Measurements from ENCODE around the gene GPC3. TPM values are rescaled to one million over a fixed set of nuclear protein-coding genes. Genes with fewer than 3 reads are reported as not detected.

GPC3 gene
- total and polyA plus RNA-seq, 2 experiments from 2014 or later = 36.8 to 60.1 TPM

- TF ChIP-seq ZNF462 (CRISPR knock-in tag; IDR thresholded peaks at IDR 0.05) (no peak), POLR2AphosphoS5 (IDR thresholded peaks at IDR 0.05; ENCODE audit: low read depth) (no peak), ZNF331 (CRISPR knock-in tag; IDR thresholded peaks at IDR 0.05; ENCODE audit: low read depth) (no peak)
Measured at GRCh38 chrX:133646719-133647116, 338.7 kb downstream of the GPC3 start (continued).

- Mint-ChIP-seq H3K9me3 (no peaks in the 10 kb centered on the region), H3K27me3 (ENCODE audit: insufficient read depth, low read depth, poor library complexity) (no peaks in the 10 kb centered on the region), H3K36me3 (ENCODE audit: low read depth) (no peaks in the 10 kb centered on the region; the same call in 2 of the 3 replicates), H3K4me1 (peaks cover 47% of the 10 kb centered on the region), H3K27ac (no peak overlapping the region), H3K4me3 (no peak overlapping the region)
- no peak overlapping the region for H3K27ac ChIP-seq (ENCODE audit: low read depth)
- H3K4me1 ChIP-seq (ENCODE audit: insufficient read depth) = peaks cover 19% of the 10 kb centered on the region
- H3K4me3 ChIP-seq = no peak overlapping the region
- H2AFZ ChIP-seq = no peak overlapping the region
- H3K4me2 ChIP-seq = no peak overlapping the region
- no peaks in the 10 kb centered on the region for H4K20me1 ChIP-seq (replicated peaks; ENCODE audit: insufficient read depth)
- ATAC-seq = no peak
- no peaks in the 10 kb centered on the region for H3K79me2 ChIP-seq (replicated peaks; ENCODE audit: insufficient read depth)
- no peaks in the 10 kb centered on the region for H3K27me3 ChIP-seq (ENCODE audit: insufficient read depth)
- H3K36me3 ChIP-seq (ENCODE audit: insufficient read depth) = no peaks in the 10 kb centered on the region
- H3K9me2 ChIP-seq (ENCODE audit: insufficient read depth) = no peaks in the 10 kb centered on the region
- no peak for DNase-seq (ENCODE audit: low spot score)
- no peaks in the 10 kb centered on the region for H3F3A ChIP-seq (replicated peaks; ENCODE audit: low read depth)
- TF ChIP-seq NANOG (IDR thresholded peaks at IDR 0.05; ENCODE audit: borderline replicate concordance) = no peak
- no peak for TF ChIP-seq STAT1 (IDR thresholded peaks at IDR 0.05; ENCODE audit: unreplicated experiment)
- TF ChIP-seq ZNF331 (CRISPR knock-in tag; IDR thresholded peaks at IDR 0.05; ENCODE audit: low read depth) = no peak
- TF ChIP-seq POLR2AphosphoS5 (IDR thresholded peaks at IDR 0.05; ENCODE audit: low read depth) = no peak
- no peak for TF ChIP-seq CREB1 (CRISPR knock-in tag; IDR thresholded peaks at IDR 0.05; ENCODE audit: low read depth)
- TF ChIP-seq REST (IDR thresholded peaks at IDR 0.05; ENCODE audit: unreplicated experiment) = no peak
- no peak for TF ChIP-seq EZH2phosphoT487 (IDR thresholded peaks at IDR 0.05; ENCODE audit: unreplicated experiment)
- no peak for TF ChIP-seq EZH2 (IDR thresholded peaks at IDR 0.05; ENCODE audit: low read depth, unreplicated experiment)
- no peak for TF ChIP-seq JUNB (IDR thresholded peaks at IDR 0.05; ENCODE audit: unreplicated experiment)
- TF ChIP-seq ZNF114 (CRISPR knock-in tag; IDR thresholded peaks at IDR 0.05) = no peak
- TF ChIP-seq, protein P1, sequence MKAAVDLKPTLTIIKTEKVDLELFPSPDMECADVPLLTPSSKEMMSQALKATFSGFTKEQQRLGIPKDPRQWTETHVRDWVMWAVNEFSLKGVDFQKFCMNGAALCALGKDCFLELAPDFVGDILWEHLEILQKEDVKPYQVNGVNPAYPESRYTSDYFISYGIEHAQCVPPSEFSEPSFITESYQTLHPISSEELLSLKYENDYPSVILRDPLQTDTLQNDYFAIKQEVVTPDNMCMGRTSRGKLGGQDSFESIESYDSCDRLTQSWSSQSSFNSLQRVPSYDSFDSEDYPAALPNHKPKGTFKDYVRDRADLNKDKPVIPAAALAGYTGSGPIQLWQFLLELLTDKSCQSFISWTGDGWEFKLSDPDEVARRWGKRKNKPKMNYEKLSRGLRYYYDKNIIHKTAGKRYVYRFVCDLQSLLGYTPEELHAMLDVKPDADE (IDR thresholded peaks at IDR 0.05) = no peak
Measured at GRCh38 chrX:133645977-133646718, 339.2 kb downstream of the GPC3 start.

All from GM23338 (cell line).